Measurements from ENCODE around the gene ZHX3.

ZHX3 gene

GRCh38 chr20:41317546-41318270 is at the start of gene ZHX3:
ZHX3 (minus strand) TSS chr20:41317731; CDS start chr20:41204916, 112,815 bp downstream.
- peak; percentile 69 for DNase-seq

- no peak for DNase-seq
Measured at GRCh38 chr20:41367393-41367695, 49.8 kb upstream of the ZHX3 start.

- DNase-seq: peak; percentile 4
Measured at GRCh38 chr20:41366546-41367392, 49.2 kb upstream of the ZHX3 start, which contains the start of gene EMILIN3. EMILIN3 (minus strand) TSS chr20:41366818; CDS start chr20:41366634, 184 bp downstream.

- DNase-seq: peak; percentile 1
Measured at GRCh38 chr20:41365777-41366545, 48.4 kb upstream of the ZHX3 start.

- no peak for DNase-seq
Measured at GRCh38 chr20:41364967-41365765, 47.6 kb upstream of the ZHX3 start.

- DNase-seq: no peak
Measured at GRCh38 chr20:41364236-41364855, 46.8 kb upstream of the ZHX3 start.

GRCh38 chr20:41363601-41364000 is 46.1 kb upstream of the ZHX3 start:
- DNase-seq: no peak

- DNase-seq: no peak
Measured at GRCh38 chr20:41362748-41363140, 45.2 kb upstream of the ZHX3 start.

- DNase-seq: peak; percentile 1
Measured at GRCh38 chr20:41361757-41362747, 44.5 kb upstream of the ZHX3 start.

- no peak for DNase-seq
Measured at GRCh38 chr20:41360831-41361756, 43.6 kb upstream of the ZHX3 start.

- DNase-seq: no peak
Measured at GRCh38 chr20:41359541-41360011, 42.0 kb upstream of the ZHX3 start.

- DNase-seq: no peak
Measured at GRCh38 chr20:41358717-41359116, 41.2 kb upstream of the ZHX3 start.

- DNase-seq: no peak
Measured at GRCh38 chr20:41358230-41358629, 40.7 kb upstream of the ZHX3 start.

- no peak for DNase-seq
Measured at GRCh38 chr20:41357424-41358163, 40.1 kb upstream of the ZHX3 start.

GRCh38 chr20:41356951-41357350 is 39.4 kb upstream of the ZHX3 start:
- no peak for DNase-seq

GRCh38 chr20:41355598-41356203 is 38.2 kb upstream of the ZHX3 start:
- DNase-seq: no peak

- DNase-seq: no peak
Measured at GRCh38 chr20:41355192-41355591, 37.7 kb upstream of the ZHX3 start.

GRCh38 chr20:41353530-41353929 is 36.0 kb upstream of the ZHX3 start:
- DNase-seq: no peak
